HG03442 (cell line): ENCODE measurements around the gene RASA3.

ENCODE experiments used
- ATAC-seq: cut with Tn5 transposase; IDR thresholded peaks from one replicate; pipeline ENCODE4 v1.9.1; 2021; ENCODE audit warnings: mild to moderate bottlenecking, moderate library complexity; ENCODE audit not compliant: unreplicated experiment

Gene RASA3

DNA sequence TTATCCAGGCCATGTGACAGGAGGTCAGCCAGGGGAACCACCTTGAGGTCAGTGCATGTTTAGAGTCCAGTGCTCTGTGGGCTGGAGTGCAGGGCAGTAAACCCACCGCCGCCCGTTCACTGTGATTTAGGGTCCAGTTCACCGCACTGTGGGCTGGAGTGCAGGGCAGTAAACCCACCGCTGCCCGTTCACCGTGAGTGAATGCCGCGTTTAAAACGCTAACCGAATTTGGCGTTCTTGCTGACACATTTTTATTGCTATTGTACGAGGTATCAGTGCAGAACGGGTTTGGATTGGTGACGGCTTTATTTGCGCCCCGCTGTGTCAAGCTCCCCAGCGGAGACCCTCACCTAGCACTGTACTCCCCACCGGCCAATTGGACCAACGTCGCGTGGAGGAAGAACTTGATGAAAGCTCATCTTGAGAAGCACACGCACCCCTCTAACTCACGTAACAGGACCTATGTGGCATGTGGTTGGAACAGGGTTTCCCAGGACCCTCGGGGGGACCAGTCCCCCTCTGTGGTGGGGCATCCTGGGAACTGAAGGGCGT is 186.5 kb downstream of the RASA3 start:
- no peak for ATAC-seq

DNA sequence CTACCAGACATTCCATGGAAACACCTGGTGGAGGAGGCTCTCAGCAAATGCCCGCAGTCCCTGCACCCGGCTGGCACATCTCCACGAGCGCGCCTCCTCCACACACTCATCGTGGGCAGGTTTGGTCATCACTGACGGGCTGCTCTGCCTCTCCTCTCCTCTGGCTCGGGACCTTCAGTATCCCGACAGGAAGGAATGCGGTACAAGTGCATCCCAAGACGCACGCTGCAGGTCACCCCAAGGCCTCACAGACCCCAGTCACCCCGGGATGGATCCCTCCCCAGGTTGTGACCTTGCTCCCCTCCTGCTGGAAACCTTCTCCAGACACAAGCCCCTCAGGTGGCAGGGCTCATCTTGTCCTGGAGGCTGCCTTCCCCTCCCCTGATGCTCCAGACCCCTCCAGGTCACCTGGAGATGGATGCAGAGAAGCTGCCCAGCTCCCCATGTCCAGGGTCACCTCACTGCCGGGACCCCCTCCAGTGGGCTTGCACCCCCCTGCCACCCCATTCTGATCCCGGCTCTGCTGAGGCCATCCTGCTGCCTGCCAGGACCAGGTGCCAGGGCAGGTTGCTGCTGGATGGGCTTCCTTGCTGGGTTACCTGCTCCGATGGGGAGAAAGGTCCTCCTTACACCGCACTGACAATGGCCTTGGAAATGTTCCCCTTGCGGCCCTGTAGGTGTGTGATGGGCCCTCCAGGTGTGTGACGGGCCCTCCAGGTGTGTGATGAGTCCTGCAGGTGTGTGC is 188.4 kb downstream of the RASA3 start:
- ATAC-seq: no peak

GRCh38 chr13:113942591-113943103 is 189.8 kb downstream of the RASA3 start:
- no peak for ATAC-seq

GRCh38 chr13:113941571-113942191 is 190.7 kb downstream of the RASA3 start:
- no peak for ATAC-seq

GRCh38 chr13:113939944-113940297 is 192.5 kb downstream of the RASA3 start:
- ATAC-seq: no peak

DNA sequence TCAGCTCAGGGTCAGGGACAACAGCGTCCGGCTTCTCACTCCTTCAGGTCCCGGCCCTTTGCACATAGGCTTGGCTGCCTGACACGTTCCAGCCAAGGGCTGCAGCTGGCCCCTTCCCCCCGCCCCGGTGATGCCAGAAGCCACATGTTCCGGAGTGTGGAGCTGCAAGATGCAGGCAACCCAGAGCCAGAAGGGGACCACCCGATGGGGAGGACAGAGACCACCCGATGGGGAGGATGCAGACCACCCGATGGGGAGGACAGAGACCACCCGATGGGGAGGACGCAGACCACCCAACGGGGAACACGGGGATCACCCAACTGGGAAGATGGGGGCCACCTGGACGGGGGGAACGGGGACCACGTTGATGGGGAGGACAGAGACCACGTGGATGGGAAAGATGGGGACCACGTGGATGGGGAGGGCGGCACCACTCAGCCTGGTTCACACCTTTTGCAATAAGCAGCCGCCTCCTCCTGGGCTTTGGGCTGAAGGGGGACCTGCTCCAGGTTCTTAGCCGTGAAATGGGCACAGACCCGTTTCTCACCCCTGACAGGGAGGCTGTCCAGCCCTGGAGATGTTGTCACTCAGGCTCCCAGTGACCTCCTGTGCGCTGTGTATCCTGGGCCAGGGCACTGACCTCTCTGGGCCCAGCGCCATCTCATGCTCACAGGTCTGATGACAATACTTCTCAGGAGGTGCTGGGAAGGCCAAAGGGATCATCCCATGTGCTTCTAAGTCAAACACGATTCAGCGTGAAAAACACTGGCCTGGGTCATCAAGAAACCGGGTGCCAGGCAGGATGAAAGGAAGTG is 193.1 kb downstream of the RASA3 start:
- ATAC-seq: no peak

- ATAC-seq: no peak
Observed at GRCh38 chr13:113938716-113939115, 193.7 kb downstream of the RASA3 start.

DNA sequence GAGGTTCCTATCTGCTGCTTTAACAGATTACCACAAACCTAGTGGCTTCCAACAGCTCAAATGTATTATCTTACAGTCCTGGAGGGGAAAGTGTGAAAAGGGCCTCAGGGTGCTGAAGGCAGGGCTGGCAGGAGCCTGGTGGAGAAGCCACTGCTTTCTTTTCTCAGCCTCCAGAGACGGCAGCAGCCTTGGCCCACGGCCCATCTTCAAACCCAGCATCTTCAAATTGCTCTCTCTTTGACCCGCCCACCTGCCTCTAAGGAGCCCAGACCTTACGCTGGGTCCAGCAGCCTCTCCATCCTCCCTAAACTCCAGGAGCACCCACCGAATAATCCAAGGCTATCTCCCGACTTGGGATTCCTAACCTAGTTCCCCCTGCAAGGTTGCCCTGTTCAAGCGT is 194.2 kb downstream of the RASA3 start:
- ATAC-seq: no peak

DNA sequence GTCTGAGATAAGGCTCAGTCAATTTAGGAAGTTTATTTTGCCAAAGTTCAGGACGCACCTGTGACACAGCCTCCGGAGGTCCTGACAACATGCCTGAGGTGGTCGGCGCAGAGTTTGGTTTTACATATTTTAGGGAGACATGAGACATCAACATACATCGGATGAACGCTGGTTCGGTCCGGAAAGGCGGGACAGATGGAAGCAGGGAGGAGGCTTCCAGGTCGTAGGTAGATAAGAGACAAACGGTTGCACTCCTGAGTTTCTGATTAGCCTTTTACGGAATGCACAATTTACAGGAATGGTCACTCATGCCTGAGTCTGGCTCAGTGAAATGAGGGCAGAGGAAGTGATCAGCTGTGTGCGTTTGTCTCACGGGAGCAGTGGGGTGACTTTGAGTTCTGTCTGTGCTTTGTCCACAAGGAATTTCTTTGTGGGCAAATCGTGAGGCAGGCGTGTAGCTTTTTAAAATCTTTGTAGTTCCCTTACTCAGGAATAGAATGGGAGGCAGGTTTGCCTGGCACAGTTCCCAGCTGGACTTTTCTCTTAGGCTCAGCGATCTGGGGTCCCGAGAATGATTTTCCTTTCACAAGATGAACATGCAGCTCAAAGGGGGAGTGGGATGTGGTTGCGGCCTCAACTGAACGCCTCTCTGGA is 194.8 kb downstream of the RASA3 start:
- no peak for ATAC-seq

GRCh38 chr13:113937073-113937472 is 195.3 kb downstream of the RASA3 start:
- no peak for ATAC-seq

- no peak for ATAC-seq
Observed at GRCh38 chr13:113936166-113936965, 196.1 kb downstream of the RASA3 start.

DNA sequence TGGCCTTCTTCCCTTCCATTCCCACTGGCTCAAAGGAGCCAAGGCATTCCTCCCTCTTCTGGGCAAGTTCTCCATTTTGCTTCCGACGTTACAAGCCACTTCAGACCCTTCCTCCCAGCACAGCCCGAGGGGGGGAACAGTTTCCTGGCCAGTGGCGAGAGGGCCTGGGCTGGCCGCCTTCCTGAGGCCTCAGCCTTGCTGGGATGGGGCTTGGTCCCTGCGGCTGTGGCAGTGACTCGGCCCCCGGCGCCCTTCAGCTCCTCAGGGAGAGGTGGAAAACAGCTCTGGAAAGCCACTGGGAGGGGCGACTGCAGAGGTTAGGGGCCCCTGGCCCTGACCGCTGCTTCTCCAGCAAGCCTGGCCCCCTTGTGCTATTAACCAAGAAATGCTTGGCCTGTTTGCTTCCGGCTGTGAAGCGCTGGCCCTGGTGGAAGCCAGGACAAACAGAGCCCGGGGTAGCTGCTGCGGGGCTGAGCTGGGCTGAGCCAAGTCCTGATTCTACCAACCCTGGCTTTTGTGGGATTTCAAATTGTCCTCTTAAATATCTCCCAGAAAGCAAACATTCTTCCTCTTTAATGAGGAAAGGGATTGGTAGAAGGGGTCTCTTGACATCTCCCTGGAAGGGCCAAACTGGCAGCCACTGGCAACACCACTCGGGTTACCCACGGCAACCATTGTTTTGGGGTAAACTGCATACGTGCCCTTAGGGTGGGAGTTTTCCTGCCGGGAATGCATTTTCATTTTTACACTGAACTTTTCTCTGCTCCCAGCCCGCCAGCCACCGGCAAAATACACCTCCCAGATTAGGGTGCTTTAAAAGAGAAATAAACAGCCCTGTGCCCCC is 197.2 kb downstream of the RASA3 start:
- ATAC-seq: no peak

- no peak for ATAC-seq
Observed at GRCh38 chr13:113934576-113934975, 197.8 kb downstream of the RASA3 start.

GRCh38 chr13:113933901-113934300 is 198.5 kb downstream of the RASA3 start:
- no peak for ATAC-seq

DNA sequence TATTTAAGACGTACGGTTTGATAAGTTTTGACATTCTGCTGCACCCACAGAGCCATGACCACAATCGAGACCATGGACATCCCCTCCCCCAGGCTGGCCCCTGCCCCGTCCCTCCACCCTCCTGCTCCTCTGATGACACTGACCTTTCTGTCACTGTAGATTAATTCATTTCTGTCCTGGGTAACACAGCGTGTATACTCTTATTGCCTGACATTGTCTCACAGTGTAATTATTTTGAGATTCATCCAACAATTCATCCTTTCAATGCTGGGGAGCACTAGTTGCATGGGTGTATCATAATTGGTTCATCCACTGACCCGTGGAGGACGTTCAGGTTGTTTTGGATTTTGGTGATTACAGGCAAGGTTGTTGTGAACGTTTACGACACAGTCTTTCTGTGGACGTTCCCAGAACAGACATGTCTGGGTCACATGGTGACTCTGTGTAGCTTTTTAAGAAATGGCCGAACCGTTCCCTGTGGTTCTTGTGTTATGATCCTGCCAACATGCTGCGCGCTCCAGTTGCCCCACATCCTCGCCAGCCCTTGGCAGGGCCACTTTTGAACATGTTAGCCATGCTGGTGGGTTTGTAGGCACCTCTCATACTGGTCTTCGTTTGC is 200.5 kb downstream of the RASA3 start:
- ATAC-seq: no peak

DNA sequence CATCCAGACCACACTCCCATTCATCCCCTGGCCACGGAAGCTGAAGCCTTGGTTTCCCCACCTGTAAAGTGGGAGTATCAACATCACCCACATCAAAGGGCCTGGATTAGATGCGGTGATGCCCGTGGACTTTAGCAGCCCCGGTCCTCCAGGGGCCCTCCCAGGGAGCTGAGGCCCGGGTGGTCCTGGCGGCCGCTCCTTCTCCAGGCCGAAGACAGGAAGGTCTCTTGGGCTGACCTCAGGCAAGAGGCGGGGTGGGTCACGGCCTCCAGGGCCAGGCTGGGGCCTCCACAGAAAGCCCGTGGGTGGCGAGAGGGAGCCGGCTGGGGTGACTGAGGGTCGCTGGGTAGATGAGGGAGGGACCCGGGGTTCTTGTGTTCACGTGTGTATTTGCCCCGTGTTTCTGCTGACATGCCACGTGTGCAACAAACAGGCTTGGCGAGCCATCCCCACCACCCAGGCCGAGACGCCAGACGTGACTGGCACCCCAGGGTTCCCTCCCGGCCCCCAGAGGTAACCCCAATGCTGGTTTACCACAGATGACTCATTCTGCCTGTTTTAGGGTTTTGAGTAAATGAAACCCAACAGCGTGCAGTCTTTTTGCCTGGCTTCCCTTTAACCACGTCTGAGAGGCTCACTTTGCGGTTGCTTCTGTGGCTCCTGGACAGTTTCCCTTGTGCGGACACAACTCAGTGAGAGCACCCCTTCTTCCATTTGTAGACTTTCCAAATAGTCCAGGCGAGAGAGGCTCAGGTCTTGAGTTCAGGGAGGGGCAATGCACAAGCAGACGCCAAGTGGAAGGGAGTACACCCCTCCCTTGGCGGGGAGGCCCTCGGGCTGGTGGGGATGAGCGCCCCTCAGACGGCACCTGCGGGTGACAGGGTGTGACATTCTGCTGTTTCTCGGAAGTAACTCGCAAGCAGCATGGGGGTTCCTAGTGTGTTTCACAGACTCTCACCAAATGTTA is 201.5 kb downstream of the RASA3 start:
- no peak for ATAC-seq
